Sigmoid colon (tissue), 4 donors: Measurements from ENCODE around the gene NTF3.

Experiments
- EP300 ChIP-seq, 4 donors: sonication (generic); formaldehyde crosslinking; IDR thresholded peaks; one replicate each; pipeline ENCODE4 v1.6.1; 2017; ENCODE audit warnings: antibody characterized with exemption in 4 of 4
- POLR2A ChIP-seq, 2 donors: fragments of 450-650 bp; IDR thresholded peaks; one replicate each; pipeline ENCODE4 v1.6.1; 2016; ENCODE audit warnings: antibody characterized with exemption in 2 of 2, mild to moderate bottlenecking in 2 of 2, moderate library complexity in 2 of 2
- TF ChIP-seq, protein P1 (sequence below), 4 experiments: fragments of 450-650 bp in 3 of 4; fragments of 200-600 bp in 1 of 4; IDR thresholded peaks; one replicate each; pipeline ENCODE4 v1.5.1; 2016 to 2019; ENCODE audit warnings: antibody characterized with exemption in 4 of 4, mild to moderate bottlenecking in 3 of 4, moderate library complexity in 2 of 4

DNA sequence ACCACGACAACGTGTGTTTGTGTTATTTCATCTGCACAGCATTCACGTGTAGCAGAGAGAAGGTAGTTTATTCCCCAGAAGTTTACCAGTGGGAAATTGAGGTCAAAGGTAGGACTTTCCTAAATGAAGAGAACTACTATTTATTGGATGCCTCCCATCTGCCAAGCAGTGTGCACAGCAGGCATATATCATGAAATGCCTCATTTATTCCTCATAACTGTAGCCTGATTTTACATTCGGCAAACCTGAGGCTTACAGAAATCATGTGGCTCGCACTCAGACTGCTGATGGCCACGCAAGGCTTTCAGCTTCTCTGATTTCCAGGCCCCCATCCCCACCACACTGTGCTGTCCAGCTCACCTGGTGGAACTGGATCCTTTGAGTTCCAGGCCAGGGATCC lies 33.5 kb downstream of the NTF3 start:
- TF ChIP-seq, protein P1, sequence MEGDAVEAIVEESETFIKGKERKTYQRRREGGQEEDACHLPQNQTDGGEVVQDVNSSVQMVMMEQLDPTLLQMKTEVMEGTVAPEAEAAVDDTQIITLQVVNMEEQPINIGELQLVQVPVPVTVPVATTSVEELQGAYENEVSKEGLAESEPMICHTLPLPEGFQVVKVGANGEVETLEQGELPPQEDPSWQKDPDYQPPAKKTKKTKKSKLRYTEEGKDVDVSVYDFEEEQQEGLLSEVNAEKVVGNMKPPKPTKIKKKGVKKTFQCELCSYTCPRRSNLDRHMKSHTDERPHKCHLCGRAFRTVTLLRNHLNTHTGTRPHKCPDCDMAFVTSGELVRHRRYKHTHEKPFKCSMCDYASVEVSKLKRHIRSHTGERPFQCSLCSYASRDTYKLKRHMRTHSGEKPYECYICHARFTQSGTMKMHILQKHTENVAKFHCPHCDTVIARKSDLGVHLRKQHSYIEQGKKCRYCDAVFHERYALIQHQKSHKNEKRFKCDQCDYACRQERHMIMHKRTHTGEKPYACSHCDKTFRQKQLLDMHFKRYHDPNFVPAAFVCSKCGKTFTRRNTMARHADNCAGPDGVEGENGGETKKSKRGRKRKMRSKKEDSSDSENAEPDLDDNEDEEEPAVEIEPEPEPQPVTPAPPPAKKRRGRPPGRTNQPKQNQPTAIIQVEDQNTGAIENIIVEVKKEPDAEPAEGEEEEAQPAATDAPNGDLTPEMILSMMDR (IDR thresholded peaks at IDR 0.05), result no peak
- no peak for TF ChIP-seq POLR2A (IDR thresholded peaks at IDR 0.05)
- no peak for TF ChIP-seq EP300 (IDR thresholded peaks at IDR 0.05)
